ENCODE results near the gene FSTL3.
"Not testable (repeated sequence)": the region's sequence is repeated elsewhere in the genome, so short reads cannot be mapped to it uniquely, and the experiment has no call there.

DNA sequence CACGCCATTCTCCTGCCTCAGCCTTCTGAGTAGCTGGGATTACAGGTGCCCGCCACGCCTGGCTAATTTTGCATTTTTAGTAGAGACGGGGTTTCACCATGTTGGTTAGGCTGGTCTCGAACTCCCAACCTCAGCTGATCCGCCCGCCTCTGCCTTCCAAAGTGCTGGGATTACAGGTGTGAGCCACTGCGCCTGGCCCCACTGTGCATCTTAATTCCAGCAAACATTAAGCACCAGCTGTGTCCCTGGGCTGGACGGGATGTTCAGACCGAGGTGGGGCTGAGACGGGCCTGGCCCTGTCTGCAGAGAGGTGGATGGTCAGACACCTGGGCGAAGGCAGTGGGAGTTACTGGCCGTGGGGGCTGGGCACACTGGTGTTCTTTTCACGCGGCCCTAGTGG, 53.4 kb downstream of the FSTL3 start:
- not testable (repeated sequence) for TF ChIP-seq FOXA1 (IDR thresholded peaks at IDR 0.05); ELF4 (IDR thresholded peaks at IDR 0.05); HDGF (IDR thresholded peaks at IDR 0.05; ENCODE audit: borderline replicate concordance); FOXM1 (IDR thresholded peaks at IDR 0.05; ENCODE audit: borderline replicate concordance); BHLHE40 (IDR thresholded peaks at IDR 0.05; ENCODE audit: borderline replicate concordance); L3MBTL2 (conservative IDR thresholded peaks at IDR 0.05); ZNF384 (IDR thresholded peaks at IDR 0.05); LEF1 (IDR thresholded peaks at IDR 0.05; ENCODE audit: borderline replicate concordance); FOXK2 (IDR thresholded peaks at IDR 0.05); TARDBP (IDR thresholded peaks at IDR 0.05)

Data from HEK293T (cell line).